Hypothalamus (tissue), 51 donors: ENCODE data around the gene ADCY4.

Source experiments
- DNase-seq, 51 donors: peaks; one replicate each; lab custom pipeline; 2025; lab: John Stamatoyannopoulos, UW

Gene ADCY4

DNA sequence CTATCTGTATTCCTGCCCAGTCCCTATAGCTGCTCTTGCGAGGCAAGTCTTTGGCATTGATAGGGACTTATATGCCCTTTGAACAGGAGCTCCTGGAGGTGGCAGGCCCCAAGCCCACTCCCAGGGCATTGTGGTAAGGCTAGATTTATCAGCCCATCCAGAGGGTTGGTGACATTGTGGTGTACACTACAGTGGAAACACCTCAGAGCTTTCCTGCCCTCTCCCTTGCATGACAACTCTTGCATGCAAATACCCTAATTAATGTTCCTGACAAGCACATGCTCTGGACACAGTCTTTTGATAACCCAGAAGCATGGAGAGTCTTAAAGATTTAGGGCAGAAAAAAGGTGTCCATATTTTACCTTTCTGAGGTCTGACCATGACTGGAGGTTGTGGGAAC lies 5.7 kb upstream of the ADCY4 start:
- DNase-seq = no peak

DNA sequence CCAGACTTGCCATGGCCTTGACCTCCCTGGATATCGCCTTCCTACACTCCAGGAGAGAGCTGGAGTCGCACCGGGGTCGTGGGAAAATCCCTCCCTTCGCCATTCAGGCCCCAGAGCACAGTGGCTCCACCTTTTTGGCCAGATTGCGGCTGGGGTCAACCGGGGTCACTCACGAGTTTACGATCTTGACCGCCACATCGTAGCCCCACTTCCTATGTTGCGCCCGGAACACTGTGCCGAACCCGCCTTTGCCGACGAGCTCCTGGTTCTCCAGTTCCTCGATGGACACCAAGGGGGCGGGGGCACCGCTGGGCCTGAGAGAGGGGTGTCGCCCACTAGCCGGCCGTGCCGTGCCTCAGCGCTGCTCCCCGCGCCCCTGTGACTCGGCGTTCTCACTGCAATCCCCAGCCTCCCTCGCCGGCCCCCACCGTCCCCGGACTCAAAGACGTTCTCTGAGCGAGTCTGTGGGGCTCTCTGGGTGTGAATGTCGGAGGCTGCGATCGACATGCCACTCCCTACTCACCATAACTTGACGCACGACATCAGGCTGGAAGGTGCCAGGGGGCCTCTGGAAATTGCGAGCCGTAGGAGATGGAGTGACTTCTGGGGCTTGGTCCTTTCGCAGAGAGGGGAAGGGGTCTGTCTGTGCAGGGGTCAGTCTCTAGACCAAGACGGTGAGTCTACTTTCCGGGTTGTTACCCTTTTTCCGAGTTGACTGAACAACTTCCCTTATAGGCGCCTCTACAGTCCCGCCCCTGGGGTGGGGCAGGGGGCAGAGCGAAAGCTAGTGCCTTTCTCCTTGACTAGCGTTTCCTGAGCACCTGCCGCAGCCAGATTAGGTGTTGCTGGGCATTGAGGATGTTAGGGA lies 4.6 kb upstream of the ADCY4 start, which contains the start of gene RIPK3:
Gene RIPK3 (minus strand): TSS at position 708 of the 868 bp plus-strand sequence. CDS start 165 bp downstream, at position 543.
- no peak for DNase-seq

DNA sequence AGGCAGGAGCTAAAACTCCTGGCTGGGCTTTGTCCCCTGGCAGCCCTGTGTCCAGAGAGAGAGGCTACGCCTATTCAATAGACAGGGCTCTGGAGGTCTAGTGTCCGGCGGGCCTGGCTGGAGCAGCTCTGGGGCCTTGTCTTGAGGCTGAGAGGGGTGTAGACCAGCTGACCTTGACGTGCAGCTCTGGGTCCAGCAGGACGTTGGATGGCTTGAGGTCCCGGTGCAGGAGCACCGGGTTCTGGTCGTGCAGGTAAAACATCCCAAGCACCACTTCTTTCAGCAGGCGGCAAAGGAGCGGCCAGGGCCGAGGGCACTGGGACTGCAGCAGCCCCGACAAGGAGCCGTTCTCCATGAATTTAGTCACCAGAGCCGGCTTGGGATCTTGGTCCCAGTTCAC lies 4.0 kb upstream of the ADCY4 start:
- no peak for DNase-seq

DNA sequence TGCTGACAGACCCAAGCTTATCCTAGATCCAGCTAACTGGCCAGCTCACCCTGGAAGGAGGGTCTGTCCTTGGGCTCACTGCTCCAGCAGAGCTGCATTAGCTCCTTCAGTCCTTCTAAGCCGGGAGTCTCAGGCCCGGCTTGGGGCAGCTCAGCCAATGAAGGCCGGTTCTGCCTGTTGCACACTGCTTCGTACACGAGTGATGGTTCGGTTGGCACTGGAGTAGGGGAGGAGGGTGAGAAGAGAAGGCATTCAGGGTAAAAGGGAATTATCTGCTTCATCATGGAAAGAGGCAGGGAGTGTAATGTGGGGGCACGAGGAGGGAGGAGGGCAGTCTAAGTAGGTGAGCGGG lies 2.9 kb upstream of the ADCY4 start:
- no peak for DNase-seq

DNA sequence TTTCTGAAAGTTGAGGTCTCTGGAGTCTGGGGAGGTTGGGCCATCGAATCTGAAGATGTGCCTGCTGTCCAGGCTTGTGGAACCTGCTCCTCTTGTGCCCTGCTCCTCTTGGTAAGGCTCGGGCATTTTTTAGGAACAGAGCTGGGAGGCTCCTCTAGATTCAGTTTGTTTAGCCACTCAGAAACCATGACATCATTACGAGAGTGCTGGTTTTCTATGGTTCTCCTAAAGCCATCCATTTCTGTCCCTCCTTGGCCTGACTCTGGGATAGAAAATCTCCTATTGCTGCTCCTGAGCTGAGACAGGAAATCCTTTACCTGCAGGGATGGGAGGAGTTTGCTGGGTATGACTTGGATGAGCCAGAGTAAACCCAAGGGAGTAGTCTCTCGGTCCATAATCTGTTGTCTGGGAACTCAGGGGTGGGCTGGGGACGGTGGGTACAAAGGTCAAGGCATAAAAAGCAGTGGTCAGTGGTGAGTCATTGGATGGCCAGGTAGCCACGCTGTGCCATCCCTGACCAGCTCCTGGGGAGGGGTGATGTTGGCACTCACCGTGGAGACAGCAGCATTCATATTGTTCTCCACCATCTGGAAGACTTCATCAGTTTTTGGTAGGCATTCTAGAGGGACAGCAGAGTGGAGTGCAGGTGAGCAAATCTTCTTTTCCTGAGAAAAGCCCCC lies 2.4 kb upstream of the ADCY4 start:
- DNase-seq = no peak

DNA sequence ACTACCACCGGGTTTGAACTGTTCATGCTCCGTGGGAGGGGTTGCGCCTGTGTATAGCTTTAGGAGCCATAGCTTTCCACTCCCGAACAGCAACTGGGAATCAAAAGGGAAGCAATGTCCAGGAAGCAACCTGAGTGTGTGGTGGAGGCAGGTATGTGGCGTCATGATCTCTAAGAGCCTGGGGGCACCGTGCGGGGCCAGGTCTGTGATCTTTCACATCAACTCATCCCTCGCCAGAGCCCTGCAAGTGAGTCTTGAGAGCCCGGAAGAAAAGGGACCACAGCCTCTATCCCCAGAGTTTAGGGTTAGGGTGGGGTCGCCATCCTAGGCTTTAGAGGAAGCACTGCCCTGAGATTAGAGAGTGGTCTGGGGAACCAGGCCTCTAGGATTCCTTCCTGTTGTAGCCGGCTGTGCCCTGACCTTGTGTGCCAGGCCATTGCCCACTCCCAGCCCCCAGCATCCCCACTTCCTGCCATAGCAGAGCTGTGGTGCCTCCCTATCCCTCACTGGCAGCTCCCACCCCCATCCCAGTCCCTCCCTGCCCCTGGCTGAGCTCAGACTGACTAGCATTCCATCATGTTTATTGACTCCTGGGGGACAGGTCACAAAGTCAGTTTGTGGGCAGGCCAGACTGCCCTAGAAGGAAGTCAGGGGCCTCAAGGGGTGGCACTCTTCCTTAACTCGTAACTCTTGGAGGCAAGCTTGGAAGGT lies 745 bp upstream of the ADCY4 start:
- no peak for DNase-seq

DNA sequence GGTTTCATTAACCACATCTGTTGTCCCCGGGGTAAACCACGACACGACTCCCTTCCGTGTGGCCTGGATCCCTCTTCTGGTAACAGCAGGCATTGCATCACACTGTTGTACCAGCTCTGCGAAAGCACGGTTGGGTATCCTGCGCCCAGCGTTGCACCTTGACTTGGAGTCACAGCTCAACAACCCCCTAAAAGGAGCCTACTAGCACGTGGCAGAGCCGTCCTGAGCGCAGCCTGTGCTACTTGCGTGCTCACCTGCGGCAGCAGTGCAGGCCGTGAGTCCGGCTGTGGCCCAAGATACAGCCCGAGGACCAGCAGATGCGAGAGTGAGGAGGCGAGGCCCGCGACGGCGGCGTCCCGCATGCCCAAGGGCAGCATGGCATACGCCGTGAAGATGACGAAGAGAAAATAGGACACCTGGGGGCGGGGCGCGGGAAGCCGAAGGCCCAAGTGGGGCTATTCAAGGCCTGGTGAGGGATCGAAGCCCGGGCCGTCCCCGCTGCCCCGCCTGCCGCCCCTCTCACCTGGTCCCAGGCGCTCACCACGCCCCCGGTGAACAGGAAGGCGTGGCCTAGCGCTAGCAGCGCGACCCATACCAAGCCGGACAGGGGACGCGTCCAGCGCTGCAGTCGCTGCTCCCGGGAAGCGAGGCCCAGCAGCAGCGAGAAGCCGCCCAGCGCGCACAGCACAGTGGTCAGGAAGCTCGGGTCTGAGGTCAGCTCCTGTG lies 2.4 kb downstream of the ADCY4 start:
- DNase-seq = peak in 28 of 51 donors; percentile 5 to 67 (median 34)

DNA sequence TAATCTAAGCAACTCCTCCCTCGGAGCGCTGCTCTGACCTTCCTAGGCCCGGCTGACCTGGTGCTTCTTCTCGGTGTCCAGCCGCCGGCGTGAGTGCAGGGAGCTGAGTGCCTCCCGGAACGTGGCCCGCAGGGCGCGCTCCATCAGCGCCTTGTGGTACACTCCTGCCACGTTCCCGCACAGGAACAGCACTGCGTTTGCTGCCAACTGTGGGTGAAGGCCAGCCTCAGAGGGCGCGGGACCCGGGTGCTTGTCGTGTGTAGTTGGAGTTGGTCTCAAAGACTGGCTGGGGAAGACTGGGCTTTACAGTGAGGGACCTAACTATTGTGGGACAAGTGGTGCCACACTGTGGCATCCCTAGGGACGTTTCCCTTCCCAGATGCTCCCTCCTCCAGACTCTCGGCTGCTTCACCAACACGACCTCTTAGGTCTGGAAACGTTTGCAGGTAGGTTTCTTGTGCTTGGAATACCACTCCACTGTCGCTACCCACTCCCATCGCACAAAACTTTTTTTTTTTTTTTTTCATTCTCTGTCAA lies 3.1 kb downstream of the ADCY4 start:
- no peak for DNase-seq

DNA sequence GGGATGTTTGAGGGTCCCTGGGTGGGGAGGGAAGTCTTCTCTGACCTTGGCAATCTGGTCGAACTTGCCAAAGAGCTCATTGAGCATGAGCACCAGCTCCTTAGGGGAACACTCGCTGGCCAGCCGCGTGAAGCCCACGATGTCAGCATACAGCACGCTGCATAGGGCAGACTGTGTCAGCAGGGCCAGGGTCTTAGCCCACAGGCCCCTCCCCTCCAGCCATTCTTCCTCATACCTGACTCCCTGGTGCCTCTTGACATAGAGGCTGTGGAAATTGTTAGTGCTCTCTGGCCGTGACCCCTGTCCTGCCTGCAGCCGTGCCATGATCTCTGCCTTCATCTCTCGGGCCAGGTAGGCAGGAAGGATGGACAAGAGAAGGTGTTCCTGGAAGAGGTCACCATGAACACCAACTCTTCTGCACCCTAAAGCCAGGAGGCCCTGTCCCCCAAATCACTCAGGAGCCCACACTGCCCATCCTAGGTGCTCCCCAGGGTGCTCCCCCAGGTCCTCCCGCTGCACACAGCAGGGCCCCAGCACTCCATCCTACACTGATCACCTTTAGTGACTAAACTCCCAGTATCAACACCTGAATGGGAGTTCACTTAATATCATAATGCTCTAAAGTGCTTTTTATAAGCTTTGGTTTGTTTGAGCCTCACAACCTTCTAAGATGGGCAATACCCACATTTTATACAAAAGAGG lies 3.7 kb downstream of the ADCY4 start:
- no peak for DNase-seq

DNA sequence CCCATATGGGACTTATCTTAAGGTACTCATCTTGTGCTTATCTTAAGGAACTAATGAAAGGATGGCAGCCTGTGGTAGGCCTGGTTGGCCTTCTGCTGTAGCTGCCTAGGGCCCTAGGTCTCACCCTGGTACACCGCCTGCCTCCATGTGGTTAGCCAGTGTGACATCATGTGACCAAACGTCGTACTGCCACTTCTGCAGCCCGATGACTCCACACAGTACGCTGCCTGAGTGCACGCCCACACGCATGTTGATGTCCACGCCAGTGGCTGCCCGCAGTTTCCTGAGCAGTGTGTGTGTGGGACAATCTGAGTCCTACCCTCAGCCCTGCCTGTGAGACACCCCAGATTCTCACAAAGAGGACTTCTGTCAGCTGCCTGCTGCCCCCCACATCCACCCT lies 5.1 kb downstream of the ADCY4 start:
- DNase-seq = peak in 2 of 51 donors; percentile 12 to 23

DNA sequence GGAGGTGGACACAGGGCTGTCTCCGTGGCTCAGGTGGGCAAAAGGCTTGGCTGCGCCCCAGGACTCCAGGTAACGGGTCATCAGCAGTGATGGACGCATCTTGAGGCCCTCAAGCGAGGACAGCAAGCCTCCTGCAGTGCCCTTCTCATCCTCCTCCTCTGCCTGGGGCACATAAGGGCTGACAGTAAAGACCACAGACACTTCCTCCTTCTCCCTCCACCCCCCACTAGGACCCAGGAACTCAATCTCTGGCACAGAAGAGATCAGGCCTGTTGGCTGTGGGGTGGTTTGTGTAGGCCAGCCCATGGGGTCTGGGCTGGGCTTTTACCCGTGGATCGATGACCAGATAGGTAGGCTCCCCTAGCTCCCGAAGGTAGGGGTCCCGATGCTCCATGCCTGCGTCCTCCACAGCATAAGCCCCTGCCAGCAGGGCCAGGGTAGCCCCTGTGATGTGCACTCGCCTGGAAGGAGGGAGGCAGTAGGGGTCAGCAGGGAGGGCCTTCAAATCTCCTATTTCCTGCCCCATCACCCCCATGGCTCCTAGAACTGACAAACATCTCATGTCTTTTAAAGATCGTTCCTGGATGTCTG lies 5.7 kb downstream of the ADCY4 start:
- no peak for DNase-seq

DNA sequence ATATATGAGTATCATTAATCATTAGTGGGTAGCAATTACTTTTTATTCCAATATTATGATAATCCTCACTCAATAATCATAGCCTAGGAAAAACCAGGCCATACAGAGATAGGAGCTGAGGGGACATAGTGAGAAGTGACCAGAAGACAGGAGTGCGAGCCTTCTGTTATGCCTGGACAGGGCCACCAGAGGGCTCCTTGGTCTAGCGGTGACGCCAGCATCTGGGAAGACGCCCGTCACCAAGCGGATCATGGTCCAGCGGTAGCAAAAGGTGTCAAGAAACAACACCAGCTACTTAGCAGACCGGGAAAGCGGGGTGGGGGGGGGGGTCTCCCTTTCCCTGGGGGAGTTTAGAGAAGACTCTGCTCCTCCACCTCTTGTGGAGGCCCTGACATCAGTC lies 7.0 kb downstream of the ADCY4 start:
- DNase-seq = peak in 15 of 51 donors; percentile 26 to 63 (median 41)

DNA sequence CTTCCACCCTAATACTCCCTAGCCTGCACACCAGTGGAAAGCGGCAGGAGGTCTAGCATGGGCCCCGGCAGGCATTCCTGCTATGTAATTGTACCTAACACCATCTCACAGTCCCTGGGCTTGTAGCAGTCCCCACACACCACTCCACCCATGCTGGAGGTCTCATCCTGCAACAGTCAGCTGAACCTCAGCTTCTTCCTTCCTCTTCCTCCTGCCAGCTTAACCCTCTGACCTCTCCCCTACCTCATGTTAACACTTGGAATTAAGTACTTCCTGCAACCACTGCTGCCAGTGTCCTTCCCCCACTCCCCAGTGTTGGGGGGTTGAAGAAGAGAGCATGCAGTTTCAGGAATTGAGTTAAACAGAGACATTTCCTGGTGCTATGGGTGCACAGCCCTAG lies 7.6 kb downstream of the ADCY4 start:
- DNase-seq = no peak

DNA sequence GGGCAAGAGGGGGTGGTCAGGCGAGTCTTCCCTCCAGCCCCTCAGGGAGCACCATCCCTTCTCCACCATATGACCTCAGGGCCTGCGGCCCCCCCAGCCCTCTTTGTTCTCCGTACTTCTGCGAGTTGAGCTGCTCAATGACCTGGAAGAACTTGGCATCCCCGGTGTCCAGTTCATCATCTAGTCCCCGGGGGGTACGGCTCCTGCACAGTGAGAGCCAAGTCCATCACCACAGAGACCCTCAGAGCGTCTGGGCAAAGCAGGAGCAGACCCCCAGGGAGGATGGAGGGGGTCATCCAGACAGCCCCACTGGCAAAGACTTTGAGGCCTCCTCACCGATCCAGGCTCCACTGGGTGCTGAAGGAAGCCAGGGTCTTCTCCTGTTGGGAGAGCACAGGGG lies 8.9 kb downstream of the ADCY4 start:
- DNase-seq = no peak

DNA sequence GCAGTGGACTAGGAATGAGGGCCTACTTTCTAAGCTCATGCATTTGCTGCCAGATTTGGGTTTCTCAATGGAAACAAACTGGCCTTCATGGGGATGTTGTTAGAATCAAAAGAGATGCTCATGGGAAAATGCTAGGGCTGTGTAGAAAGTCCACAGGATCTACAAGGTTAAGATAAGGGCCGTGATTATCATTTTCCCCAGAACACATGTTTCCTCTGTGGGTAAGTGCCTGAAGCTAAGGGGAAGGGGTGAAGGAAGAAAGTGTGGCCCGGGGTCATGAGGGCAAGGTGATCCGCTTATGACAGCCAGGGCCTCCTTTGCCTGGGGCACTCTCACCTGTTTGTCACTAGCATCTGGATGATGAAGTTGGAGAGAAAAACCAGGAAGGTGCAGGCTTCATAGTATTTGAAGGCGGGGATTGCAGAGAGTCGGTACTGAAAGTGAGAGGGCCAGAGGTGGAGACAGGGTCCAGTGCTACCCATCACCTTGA lies 9.8 kb downstream of the ADCY4 start:
- no peak for DNase-seq

DNA sequence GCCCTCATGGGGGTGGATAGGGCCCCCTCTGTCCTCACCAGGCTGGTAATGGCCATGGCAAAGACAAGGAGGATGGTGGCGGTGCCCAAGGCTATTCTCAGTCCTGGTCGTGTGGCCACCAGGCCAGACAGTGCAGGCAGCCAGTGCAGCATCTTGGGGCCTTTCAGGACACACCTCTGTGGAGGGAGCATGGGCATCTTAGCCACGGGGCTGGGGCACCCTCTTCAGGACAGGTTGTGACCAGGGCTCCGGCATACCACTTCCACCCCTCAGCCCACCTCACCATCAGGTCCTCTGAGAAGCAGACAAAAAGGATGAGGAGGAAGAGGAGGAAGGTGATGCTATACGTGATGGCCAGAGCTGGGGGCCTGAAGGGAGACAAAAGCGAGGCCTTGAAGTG lies 10.8 kb downstream of the ADCY4 start:
- no peak for DNase-seq

DNA sequence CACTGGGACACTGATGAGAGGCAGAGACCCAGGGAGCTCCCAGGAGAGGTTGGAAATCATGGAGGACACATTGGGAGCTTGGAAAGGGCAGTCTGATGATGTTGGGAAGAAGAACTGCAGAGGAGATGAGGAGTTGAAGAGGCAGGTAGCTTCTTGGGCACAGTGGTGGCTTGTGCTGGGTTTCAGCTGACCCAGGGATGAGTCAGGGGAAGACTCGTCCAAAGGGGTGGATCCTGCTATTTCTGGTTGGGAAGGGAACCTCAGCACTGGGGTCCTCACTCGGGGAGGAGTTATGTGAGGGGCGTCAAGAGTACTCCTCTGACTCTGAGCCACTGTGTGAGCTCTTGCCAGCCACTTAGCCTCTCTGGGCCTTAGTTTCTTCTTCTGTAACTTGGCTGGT lies 11.5 kb downstream of the ADCY4 start:
- no peak for DNase-seq

DNA sequence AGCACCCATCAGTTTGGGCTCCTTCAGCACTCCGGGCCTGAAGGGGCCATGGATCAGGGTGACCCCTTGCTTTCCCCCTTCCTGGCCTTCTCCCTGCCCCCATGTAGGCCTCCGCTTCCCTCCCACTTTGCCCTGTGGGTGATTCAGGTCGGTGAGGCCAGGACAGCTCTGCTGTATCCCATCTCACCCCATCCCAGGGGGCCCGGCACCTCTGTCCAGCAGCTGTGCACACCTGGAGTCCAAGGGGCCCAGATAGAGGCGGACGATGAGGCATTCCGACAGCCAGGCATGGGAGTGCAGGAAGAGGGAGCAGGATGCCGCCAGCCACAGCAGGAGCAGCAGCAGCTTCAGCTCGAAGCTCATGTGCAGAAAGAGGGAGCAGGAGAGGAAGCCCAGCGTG lies 12.2 kb downstream of the ADCY4 start:
- no peak for DNase-seq

DNA sequence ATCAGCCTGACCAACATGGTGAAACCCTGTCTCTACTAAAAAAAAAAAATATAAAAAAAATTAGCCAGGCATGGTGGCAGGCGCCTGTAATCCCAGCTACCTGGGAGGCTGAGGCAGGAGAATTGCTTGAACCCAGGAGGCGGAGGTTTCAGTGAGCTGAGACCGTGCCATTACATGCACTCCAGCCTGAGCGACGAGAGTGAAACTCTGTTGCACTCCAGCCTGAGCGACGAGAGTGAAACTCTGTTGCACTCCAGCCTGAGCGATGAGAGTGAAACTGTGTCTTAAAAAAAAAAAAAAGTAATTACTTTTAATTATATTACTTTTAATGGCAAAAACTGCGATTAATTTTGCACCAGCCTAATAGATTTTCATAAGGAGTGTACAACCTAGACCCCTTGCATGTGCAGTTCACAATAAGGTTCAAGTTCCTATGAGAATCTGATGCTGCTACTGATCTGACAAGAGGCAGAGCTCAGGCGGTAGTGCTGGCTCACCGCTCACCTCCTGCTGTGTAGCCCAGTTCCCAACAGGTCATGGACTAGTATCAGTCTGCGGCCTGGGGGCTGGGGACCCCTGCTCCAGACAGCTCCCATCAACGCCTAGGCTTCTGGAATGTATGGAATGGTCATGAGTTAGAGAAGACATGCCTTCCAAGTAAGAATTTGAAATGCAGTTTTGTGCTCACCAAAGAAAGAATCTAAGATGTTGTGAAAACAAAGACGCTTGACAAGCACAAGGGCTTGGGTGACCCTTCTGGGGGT lies 13.5 kb downstream of the ADCY4 start:
- no peak for DNase-seq
